D721Med (cell line): Measurements from ENCODE around the gene HNF4A.

Experiments
- DNase-seq: peaks from one replicate; pipeline ENCODE4 v3.0.0; 2011; ENCODE audit warnings: low spot score; ENCODE audit not compliant: insufficient read length
- FAIRE-seq: peaks from 2 replicates; lab custom pipeline; 2011; peaks lifted over from hg19 to GRCh38; lab: Jason Lieb, UNC
- CTCF ChIP-seq: IDR thresholded peaks from 2 replicates; pipeline ENCODE4 v1.5.1; 2012; ENCODE audit warnings: mild to moderate bottlenecking, control low read depth; ENCODE audit not compliant: insufficient read depth; ENCODE audit errors: missing control alignments

Gene HNF4A

GRCh38 chr20:44355498-44356352 lies at the start of gene HNF4A:
Gene HNF4A (plus strand): TSS chr20:44355699. CDS start chr20:44355805, 106 bp downstream.
- no peak for DNase-seq
- TF ChIP-seq CTCF, result no peak
- no peak for FAIRE-seq

DNA sequence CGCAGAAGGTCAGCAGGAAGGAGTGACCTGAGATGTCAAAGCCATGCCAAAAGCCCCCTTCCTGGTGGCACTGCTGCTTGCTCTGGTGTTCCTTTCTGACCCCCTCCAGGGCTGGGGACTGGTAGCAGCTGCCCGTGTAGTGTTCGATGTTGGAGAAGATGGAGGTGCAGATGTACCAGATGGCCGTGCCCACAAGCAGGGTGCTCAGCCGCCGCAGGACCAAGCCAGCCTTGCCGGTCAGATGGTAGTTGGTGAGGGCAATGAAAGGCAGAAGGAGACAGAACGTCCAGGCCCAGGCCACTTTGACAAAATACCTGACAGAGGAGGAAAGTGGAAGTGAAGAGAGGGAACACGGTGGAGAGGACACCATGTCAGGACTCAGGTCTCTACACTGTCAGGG lies 48.6 kb upstream of the HNF4A start:
- TF ChIP-seq CTCF, result no peak
- DNase-seq (no peak), FAIRE-seq (no peak)

DNA sequence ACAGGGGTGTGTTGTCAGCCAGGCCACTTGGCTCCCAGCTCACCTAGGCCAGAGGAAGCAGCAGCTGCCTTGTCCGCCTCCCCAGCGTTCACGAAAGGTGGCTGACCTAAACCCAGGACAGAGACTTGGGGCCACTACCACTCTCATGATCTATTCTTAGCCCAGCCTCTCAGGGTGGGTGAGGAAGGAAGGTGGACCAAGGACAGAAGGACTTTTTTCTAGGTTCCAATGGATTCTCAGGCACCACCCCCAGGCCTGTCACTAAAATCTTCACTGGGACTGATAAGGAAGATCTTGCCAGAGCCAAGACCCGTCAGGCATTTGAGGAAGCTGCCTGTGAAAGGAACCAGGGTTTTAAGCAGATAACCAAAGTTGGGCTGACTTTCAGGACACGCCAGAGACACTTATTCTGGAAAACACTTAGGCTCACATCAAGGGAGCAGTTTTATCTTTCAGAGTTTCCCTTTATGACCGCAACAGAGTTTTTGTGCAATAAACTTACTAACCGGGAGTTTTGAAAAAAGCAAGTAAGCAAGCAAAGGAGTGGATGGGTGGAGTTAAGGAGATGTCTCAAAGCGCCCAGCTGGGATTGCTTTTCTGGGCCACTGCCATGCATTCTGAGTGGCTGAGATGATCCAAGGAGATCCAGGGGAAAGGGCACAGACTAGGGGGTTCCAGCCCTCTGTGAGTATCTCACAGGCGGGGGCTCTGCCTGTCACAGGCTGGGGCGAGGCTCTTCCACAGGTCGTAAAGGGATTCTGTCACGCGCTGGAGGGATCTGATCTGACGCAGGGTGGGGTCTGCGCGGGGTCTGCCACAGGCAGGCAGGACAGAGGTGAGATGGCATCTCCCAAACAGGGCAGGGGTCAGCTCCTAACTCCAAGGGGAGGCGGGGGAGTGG lies 45.5 kb upstream of the HNF4A start:
- DNase-seq, result no peak
- FAIRE-seq, result no peak
- TF ChIP-seq CTCF, result no peak

DNA sequence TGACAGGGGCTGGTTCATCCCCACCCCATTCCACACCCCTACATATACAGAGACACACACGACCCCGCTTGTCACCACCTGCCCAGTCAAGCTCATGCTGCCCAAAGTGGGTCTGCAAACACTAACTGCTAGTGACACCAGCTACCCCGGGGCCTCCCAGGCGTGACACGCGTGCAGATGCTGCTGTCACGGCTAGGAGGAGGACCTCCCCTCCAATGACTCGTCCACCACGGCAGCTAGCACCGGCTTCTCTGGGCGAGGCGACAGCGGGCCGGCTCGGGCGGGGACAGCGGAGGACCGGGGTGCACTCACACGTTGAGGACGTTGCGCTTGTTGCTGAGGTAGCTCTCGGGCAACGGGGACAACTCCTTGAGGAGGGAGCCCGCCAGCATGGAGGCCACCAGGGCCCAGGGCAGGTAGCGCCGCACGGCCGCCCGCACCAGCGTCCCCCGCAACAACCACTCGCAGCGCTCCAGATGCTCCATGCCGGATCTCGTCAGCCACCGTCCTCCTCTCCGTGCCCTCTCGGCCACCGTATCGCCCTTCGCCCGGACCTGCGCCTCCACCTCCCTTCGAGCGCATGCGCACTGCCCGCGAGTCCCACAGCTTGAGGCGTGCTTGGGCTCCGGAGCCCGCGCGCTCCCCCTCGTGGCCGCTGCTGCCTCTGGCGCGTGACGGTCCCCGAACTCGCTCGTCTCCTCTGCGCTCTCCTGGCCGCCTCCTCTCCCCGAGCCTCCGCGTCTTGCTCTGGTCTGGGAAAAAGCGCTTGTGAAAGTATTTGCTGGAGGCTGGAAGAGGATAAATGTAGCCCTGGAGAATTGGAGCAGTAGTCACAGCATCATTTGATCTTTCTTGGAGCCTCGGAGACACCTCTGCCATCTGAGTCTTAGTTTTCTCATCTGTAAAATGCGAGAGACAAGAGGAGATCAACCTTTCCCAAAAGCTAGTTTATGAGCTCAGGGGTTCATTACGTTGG lies 44.5 kb upstream of the HNF4A start, which contains the start of gene FITM2:
FITM2 (minus strand) TSS at position 539 of the 976 bp plus-strand sequence; CDS start at position 485, 54 bp downstream.
- DNase-seq (peak; percentile 98), FAIRE-seq (no peak)
- peak; percentile 92 for TF ChIP-seq CTCF

- no peak for FAIRE-seq
- TF ChIP-seq CTCF, result no peak
- no peak for DNase-seq
Observed at GRCh38 chr20:44314870-44315269, 40.6 kb upstream of the HNF4A start.

- no peak for DNase-seq
- no peak for FAIRE-seq
- TF ChIP-seq CTCF, result no peak
Observed at GRCh38 chr20:44319839-44320422, 35.6 kb upstream of the HNF4A start.
